HFFc6 (cell line): ENCODE results near the gene GALNT14. TPM values are rescaled to one million over a fixed set of nuclear protein-coding genes. Genes with fewer than 3 reads are reported as not detected.

Experiments
- DNase-seq: peaks from one replicate; pipeline ENCODE4 v3.0.0-alpha.2; 2018
- H3K27ac Mint-ChIP-seq: 2 replicates; pipeline ENCODE4 v1.8.0; 2020; ENCODE audit warnings: mild to moderate bottlenecking, mixed read lengths
- H3K27me3 Mint-ChIP-seq: 2 replicates; pipeline ENCODE4 v1.8.0; 2021; ENCODE audit warnings: mild to moderate bottlenecking, moderate library complexity, mixed read lengths; ENCODE audit not compliant: insufficient read depth
- H3K36me3 Mint-ChIP-seq: 2 replicates; pipeline ENCODE4 v1.8.0; 2021; ENCODE audit warnings: low read depth, mixed read lengths
- H3K4me1 Mint-ChIP-seq: 2 replicates; pipeline ENCODE4 v1.8.0; 2020; ENCODE audit warnings: low read depth, mixed read lengths
- H3K4me3 Mint-ChIP-seq: 2 replicates; pipeline ENCODE4 v1.8.0; 2020; ENCODE audit warnings: mild to moderate bottlenecking, moderate library complexity, mixed read lengths
- H3K9me3 Mint-ChIP-seq: 2 replicates; pipeline ENCODE4 v1.8.0; 2020; ENCODE audit warnings: mild to moderate bottlenecking, mixed read lengths
- total RNA-seq, 6 experiments: library from RNA; stranded (reverse); fragmentation: NEBNext Ultra II Directional; extraction: Animal tissue kit (Norgen Biotek cat#: 25700); gene quantifications; 2 replicates in 1 of 6; 3 replicates in 5 of 6; pipeline ENCODE4 v1.2.3, GENCODE V29; 2021
- TF ChIP-seq, protein P1 (sequence below): fragments of 200-600 bp; sonication (generic); IDR thresholded peaks from 2 replicates; pipeline ENCODE4 v1.5.0; 2021; ENCODE audit warnings: antibody characterized with exemption, mild to moderate bottlenecking

Gene GALNT14
- total RNA-seq, 6 experiments from 2014 or later: 0.11 to 1.0 (median 0.25) TPM; not detected in 1

DNA sequence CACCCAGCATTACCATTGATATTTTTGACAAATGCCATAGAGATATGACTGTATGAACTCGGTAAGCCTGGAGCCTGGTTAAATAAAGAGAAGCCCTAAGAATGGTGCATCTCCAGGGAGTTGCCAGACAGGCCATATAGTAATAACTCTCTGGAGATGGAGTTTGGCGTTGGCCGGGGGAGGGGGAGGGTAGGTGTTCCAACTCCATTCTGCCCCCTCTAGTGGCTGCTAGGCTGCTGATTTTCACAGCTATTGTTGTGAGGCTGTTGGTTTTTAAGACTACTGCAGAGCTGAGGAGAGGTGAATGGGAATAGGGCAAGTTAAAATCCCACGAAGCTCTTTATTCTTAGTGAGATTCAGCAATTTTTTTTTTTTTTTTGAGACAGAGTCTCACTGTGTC lies 99.9 kb downstream of the GALNT14 start:
- no peaks in the 10 kb centered on the region for H3K4me1 Mint-ChIP-seq
- DNase-seq: no peak

DNA sequence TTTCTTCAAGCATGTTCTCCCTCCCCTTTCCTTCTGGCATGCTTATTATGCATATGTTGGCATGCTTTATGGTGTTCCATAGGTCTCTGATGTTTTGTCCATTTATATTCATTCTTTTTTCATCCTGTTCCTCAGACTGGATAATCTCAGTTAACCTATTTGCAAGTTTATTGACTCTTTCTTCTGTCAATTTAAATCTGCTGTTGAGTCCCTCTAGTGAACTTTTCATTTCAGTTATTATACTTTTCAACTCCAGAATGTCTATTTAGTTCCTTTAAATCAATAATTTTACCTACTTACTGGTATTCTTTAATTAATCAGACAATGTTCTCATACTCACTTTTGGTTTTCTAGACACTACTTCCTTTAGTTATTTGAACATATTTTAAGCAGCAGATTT lies 101.2 kb downstream of the GALNT14 start:
- Mint-ChIP-seq H3K36me3 (no peaks in the 10 kb centered on the region), H3K4me3 (no peak overlapping the region), H3K27me3 (no peaks in the 10 kb centered on the region; the same call in 1 of the 2 replicates), H3K9me3 (peaks cover 25% of the 10 kb centered on the region), H3K4me1 (no peaks in the 10 kb centered on the region), H3K27ac (no peak overlapping the region)
- DNase-seq: no peak
- TF ChIP-seq, protein P1, sequence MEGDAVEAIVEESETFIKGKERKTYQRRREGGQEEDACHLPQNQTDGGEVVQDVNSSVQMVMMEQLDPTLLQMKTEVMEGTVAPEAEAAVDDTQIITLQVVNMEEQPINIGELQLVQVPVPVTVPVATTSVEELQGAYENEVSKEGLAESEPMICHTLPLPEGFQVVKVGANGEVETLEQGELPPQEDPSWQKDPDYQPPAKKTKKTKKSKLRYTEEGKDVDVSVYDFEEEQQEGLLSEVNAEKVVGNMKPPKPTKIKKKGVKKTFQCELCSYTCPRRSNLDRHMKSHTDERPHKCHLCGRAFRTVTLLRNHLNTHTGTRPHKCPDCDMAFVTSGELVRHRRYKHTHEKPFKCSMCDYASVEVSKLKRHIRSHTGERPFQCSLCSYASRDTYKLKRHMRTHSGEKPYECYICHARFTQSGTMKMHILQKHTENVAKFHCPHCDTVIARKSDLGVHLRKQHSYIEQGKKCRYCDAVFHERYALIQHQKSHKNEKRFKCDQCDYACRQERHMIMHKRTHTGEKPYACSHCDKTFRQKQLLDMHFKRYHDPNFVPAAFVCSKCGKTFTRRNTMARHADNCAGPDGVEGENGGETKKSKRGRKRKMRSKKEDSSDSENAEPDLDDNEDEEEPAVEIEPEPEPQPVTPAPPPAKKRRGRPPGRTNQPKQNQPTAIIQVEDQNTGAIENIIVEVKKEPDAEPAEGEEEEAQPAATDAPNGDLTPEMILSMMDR: no peak

More for the DNA sequence above, 99.9 kb downstream of the GALNT14 start:
- no peak overlapping the region for H3K4me3 Mint-ChIP-seq
- H3K36me3 Mint-ChIP-seq: no peaks in the 10 kb centered on the region
- TF ChIP-seq, protein P1: no peak
- H3K27ac Mint-ChIP-seq: no peak overlapping the region
- no peaks in the 10 kb centered on the region for H3K27me3 Mint-ChIP-seq
- peaks cover 25% of the 10 kb centered on the region for H3K9me3 Mint-ChIP-seq

GRCh38 chr2:31033032-31033431 lies 105.2 kb downstream of the GALNT14 start:
- H3K27me3 Mint-ChIP-seq: peaks cover 6% of the 10 kb centered on the region
- no peak overlapping the region for H3K4me3 Mint-ChIP-seq
- no peak overlapping the region for H3K27ac Mint-ChIP-seq
- DNase-seq: no peak
- H3K36me3 Mint-ChIP-seq: no peaks in the 10 kb centered on the region
- no peaks in the 10 kb centered on the region for H3K4me1 Mint-ChIP-seq
- peaks cover 21% of the 10 kb centered on the region for H3K9me3 Mint-ChIP-seq
- TF ChIP-seq, protein P1: no peak

GRCh38 chr2:31032475-31032874 lies 105.8 kb downstream of the GALNT14 start:
- no peak overlapping the region for H3K4me3 Mint-ChIP-seq
- H3K27ac Mint-ChIP-seq: no peak overlapping the region
- H3K27me3 Mint-ChIP-seq: peaks cover 6% of the 10 kb centered on the region
- TF ChIP-seq, protein P1: no peak
- no peak for DNase-seq
- peaks cover 17% of the 10 kb centered on the region for H3K9me3 Mint-ChIP-seq
- no peaks in the 10 kb centered on the region for H3K4me1 Mint-ChIP-seq
- no peaks in the 10 kb centered on the region for H3K36me3 Mint-ChIP-seq

DNA sequence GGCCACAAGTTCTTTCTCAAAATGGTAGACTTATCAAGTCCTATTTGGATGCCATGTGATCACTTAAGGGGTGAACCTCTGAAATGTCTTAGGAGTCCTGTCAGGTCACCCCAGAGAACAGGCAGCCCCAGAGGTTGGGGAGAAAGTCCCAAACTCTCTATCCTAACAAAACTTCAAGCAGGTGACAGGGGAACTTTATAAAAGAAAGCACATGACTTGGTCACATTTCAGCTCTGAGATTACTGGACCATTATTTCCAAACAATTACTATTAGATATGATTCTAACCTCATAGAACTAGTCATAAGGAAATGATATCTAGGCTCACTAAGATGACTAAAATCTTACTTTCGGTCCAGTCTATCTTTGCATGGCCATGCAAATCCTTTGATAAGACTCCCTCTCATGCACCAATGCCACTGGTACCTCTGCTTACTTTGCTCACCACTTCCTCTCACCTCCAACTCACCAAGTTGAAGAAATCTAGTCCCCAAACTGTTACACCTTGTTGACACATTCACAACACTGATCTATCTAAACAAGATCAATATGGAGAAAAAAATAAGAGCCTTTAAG lies 107.0 kb downstream of the GALNT14 start:
- peaks cover 6% of the 10 kb centered on the region for H3K27me3 Mint-ChIP-seq
- no peak overlapping the region for H3K4me3 Mint-ChIP-seq
- H3K9me3 Mint-ChIP-seq: peaks cover 8% of the 10 kb centered on the region; the same call in 1 of the 2 replicates
- H3K4me1 Mint-ChIP-seq: no peaks in the 10 kb centered on the region
- H3K36me3 Mint-ChIP-seq: no peaks in the 10 kb centered on the region
- no peak overlapping the region for H3K27ac Mint-ChIP-seq
- TF ChIP-seq, protein P1: no peak
- no peak for DNase-seq
